Right renal cortex interstitium (tissue), 3 donors: ENCODE measurements around the gene BRSK2. TPM values are rescaled to one million over a fixed set of nuclear protein-coding genes. Genes with fewer than 3 reads are reported as not detected.

Experiments
- DNase-seq, 3 donors: peaks; one replicate each; pipeline ENCODE4 v3.0.0-alpha.2; 2013; ENCODE audit warnings: low read depth in 3 of 3, low spot score in 2 of 3
- polyA plus RNA-seq, 3 donors: library from polyadenylated mRNA; unstranded; fragments of 120-200 nt; gene quantifications; one replicate each; pipeline ENCODE4 v1.2.1, GENCODE V29; 2013; ENCODE audit not compliant: insufficient read length in 3 of 3

Gene BRSK2
- polyA plus RNA-seq, 3 donors, result 0.25 to 0.64 (median 0.49) TPM

DNA sequence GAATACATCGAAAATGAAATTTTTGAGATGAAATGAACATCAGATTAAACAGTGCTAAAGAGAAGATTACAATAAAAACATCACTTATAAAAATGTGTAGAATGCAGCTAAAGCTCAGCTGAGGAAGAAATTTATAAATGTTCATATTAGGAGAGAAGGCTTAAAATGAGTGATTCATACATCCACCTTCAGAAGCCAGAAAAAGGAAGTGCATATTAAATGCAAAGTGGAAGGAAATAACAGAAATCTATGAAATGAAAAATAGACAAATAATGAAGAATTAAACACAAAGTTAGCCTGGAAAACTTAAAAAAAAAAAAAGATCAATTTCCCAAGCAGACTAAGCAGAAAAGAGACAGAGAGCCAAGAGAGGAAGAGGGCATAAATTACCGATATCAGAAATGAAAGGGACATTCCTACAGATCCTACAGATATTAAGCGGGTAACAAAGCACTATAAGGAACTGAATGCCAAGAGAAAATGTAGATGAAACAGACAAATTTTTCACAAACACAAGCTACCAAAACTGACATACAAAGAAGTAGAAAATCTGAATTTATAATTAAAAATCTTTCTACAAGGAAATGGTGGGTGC, 104.0 kb downstream of the BRSK2 start:
- DNase-seq, result no peak

DNA sequence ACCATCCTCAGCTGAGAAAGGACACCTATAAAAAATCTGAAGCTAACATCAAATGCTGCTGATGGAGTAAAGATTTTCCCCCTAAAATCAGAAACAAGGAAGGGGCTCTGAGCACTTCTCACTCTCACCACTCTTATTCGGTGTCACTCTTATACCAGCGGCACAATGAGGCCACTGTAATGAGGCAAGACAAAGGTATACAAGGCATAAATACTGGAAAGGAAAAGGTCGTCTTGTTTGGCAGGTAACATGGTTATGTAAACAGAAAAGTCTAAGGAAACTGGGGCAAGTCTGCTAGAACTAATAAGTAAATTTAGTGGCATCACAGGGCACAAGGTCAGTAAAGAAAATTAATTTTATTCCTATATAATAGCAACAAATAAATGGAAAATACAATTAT, 104.9 kb downstream of the BRSK2 start:
- DNase-seq, result no peak

DNA sequence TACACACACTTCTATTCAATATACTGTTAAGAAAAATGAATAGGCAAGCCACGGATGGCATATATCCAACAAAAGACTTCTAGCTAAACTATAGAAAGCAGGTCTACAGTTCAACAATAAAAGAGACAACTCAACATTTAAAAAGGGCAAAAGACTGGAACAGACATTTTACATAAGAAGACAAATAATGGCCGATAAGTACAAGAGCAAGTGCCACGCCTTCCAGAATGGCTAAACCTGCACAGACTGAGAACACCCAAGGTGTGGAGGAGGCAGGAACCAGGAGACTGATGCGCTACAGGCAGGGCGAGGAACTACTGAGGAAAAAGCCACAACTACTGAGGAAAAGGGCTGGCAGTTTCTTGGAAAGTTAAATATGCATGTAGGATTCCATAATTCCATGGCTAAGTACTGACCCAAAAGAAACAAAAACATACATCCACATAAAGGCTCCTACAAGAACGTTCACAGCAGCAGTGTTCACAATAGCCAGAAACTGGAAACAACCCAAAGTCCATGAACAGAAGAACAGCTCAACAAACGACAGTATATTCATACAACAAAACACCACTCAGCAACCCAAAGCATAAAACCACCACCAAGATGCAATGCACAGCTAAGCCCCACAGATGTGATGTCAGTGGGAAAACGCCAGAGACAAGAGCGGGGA, 106.5 kb downstream of the BRSK2 start:
- no peak for DNase-seq

- DNase-seq, result no peak
Observed at GRCh38 chr11:1496761-1497095, 107.0 kb downstream of the BRSK2 start.

DNA sequence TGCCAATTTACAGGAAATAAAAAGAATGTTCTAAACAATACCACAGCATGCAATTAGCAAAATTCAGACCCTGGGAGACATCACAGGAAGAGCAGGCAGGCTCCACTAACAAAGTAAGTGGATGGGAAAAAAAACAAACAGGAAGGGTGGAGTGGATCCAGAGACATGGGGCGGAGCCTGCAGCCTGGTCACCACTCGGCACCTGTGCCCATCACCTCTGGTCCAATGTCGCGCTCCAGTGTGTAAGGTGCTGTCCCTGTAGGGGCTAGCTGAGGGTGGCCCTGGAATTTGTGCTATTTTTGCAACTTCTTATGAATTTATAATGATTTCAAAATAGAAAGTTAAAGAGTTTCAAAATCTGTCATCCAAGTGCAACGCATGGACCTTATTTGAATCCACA, 107.9 kb downstream of the BRSK2 start:
- DNase-seq, result no peak

- DNase-seq, result no peak
Observed at GRCh38 chr11:1498262-1498661, 108.5 kb downstream of the BRSK2 start.

DNA sequence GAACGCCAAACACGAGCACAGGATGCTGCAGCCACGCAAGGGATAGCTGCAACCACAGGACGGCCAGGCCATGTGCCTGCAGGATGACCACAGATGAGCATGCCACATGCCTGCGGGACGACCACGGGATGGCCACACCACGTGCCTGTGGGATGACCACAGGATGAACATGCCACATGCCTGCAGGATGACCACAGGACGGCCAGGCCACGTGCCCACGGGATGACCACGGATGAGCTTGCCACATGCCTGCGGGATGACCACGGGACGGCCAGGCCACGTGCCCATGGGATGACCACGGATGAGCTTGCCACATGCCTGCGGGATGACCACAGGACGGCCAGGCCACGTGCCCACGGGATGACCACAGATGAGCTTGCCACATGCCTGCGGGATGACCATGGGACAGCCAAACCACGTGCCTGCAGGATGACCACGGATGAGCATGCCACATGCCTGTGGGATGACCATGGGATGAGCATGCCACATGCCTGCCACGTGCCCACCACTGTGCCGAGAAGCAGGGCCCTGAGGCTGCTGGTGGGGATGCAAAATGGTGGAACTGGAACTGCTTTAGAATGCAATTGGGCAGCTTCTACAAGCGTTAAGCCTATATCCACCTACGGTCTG, 109.6 kb downstream of the BRSK2 start:
- DNase-seq, result no peak

DNA sequence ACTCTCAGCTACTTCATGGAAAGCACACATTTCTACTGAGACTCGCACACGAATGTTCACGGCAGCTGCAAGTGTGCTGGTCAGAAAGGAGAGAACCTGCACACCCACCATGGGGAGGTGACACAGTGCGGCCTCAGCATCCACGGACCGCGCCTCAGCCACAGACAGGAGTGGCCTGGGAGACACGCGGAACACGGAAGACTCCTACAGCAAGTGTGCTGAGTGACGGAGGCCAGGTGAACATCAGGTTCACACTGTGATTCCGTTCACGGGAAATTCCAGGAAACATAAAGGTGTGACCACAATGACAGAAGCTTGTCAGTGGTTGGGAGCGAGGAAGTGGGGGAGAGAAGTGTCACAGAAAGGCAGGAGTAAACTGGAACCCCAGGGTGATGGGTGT, 110.2 kb downstream of the BRSK2 start:
- no peak for DNase-seq

DNA sequence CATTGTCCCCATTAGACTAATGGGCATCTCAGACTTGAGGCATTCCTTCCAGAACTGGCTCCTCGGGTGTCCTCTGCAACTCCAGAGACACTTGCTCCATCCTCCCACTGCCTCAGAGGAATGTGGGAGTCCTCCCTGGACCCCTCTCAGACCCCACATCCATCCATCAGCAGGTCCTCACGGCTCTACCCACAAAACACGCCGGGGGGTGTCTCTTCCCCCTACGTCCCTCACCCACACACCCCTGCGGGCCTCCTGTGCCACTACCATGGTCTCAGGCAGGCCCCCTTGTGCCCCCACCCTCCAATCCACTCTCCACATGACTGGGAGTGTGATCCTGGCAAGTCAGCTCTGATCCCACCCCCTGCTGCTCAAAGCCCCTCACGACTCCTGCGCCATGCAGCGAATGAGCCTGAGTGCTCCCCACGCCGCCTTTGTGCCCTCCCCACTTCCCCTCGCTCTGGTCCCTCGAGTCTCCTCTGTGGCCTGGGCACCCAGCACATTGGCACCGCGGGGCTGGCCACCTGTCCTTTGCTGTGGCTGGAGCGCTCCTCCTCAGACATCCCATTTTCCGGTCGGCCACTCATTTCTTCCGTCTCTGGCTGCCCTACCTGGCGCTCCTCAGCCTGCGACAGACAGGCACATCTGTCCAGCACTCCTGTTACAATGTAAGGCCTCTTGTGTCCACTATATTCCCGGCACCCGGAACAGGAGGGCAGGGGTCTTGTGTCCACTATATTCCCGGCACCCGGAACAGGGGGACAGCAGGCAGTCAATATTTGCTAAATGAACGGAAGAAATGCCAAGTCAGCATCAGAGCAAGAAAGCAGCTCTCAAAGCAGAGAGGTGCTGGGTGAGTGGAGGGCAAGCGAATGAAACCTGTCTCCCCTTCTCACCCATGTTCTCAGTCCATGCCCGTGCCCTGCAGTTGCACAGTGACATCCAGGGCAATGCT, 111.0 kb downstream of the BRSK2 start:
- no peak for DNase-seq

DNA sequence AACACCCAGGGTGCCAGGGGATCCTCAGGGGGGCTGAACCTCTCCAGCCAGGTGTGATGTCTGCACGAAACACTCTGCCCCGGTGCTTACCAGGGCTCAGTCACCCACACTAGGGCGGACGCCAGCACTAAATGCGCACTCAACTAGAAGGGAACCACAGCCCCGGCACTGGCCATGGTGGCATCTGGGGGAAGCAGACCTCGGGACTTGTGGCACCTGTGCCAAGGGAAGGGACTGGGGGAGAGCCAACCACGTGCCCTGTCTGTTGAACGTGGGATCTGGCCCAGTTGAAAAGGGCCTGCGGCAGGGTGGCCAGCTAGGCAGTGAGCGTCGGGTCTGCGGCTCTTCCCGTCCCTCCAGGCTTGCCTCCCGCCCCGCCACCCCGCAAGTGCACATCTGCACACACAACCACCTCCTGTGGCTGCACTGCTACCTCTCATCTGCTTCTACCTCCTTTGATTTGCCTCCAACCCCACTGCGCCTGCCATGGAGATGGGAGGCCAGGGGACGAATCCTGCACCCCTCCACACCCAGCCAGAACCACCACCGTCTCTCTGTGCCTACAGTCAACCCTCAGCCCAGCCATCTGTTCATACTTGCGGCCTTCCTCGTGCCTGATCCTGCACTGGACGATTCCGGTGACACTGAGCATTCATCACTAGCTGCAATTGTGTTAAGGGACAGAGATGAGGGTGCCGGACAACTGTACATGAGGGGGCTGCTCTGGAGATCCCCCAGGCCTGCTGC, 111.9 kb downstream of the BRSK2 start:
- no peak for DNase-seq

GRCh38 chr11:1502168-1502953, 112.6 kb downstream of the BRSK2 start:
- no peak for DNase-seq

DNA sequence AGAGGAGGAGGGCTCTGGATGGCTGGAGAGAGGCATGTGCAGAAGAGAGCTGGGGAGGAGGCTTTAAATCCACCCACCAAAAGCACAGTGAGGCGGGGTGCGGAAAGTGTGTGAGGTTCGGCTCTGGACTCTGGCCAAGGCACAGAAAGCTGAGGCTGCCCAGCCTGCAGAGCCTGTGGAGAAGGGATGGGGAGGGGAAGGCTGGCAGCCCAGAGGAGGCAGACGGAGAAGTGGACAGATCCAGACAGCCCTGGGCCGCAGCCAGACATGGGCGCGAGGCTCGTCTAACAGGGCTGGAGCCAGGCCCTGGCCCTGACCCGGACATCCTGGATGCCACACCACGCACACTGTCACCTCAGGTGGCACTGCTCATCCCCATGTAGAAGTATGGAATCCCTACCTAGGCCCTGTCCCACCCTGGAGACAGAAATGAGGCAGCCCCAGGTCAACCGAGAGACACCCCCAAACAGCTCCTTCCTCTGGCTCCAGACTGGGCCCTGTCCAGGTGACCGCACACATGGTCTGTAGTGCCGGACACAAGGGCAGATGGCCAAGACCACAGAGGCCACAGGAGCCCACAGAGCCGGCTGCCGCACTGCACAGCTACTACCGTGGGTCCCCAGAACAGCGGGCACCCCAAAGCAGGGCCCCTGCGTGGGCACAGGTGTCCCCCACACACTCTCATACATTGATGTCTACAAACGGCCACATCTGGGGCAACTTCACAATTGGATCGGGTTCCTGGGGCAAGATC, 113.4 kb downstream of the BRSK2 start:
- DNase-seq, result no peak

DNA sequence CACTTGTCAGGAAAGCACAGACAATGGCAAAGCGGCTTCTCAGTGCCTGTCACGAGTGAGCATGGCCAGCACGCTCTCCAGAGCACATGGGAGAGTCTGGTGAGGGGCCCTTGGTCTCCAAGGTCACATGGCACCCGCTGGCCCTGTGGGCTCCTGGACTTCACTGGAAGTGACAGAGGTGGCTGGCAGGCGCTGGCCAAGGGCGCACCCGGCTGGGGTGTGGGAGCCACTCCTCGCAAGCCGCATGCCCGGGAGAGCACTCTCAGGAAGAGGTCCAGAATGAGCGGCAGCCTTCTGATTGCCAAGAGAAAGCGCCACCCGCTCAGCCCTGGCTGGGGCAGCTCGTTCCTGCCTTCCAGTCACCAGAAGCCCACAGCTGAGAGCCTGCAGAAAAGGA, 114.0 kb downstream of the BRSK2 start:
- no peak for DNase-seq

- DNase-seq, result no peak
Observed at GRCh38 chr11:1504138-1504537, 114.4 kb downstream of the BRSK2 start.

GRCh38 chr11:1504581-1505290, 115.0 kb downstream of the BRSK2 start:
- DNase-seq, result no peak

GRCh38 chr11:1505480-1505879, 115.7 kb downstream of the BRSK2 start:
- no peak for DNase-seq

DNA sequence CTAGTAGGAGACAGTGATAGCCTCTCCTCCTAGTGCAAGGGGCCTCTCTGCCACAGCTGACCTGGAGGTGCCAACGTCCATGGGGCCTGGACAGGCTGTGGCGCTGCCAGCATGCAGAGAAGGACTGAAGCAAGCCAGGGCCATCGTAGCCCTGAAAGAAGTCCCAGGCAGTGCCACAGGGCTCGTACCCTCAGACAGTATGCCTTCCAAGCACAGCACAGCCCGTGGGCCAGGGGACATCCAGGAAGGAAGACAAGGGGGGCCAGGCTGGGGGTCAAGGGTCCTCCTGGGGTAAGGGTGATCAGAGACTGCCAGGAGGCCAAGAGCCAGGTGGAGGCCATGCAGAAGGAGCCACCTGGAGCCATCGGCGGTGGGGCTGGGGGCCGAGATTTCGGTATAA, 117.2 kb downstream of the BRSK2 start:
- no peak for DNase-seq

- no peak for DNase-seq
Observed at GRCh38 chr11:1507381-1508140, 117.8 kb downstream of the BRSK2 start.
